ENCODE measurements around the gene SPEG.

The SPEG gene

DNA sequence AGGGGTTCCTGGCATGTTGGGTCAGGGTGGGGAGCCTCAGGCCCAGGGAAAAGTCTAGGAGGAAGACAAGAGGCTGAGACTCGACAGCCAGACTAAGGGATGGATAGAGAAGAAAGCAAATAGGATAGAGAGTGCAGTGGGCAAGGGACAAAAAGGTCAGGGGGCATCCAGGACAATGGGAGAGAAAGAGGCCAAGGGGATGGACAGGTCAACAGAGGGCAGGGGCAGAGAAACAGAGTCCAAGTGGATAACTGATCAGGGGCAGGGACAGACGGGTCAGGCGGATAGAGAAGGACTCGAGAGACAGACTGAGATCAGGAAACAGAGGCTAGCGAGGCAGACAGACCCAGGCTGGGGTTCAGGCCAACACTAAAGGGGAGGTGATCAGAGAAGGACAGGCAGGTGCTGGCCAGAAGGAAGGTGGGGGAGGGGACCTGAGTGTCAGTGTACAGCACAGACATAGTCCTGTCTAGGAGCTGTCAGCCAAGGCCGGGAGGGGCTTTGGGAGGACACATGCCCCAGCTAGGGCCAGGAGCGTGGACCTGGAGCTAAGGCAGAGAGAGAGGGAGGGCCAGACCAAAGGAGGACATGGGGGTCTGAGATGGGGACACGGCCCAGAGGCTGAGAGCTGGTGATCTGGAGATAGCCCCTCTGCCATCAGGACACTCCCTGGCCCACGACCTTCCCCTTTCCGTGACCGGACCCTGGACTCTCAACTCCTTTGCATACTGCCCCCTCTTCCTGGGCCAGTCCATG lies 91.9 kb downstream of the SPEG start:
- Histone ChIP-seq H3K9ac (ENCODE audit: low read length) (no peak overlapping the region), H4K20me1 (ENCODE audit: insufficient read depth, low read length) (no peaks in the 10 kb centered on the region), H2AFZ (ENCODE audit: low read length) (no peak overlapping the region), H3K4me3 (ENCODE audit: low read depth, low read length, poor library complexity, severe bottlenecking) (no peak overlapping the region), H3K27me3 (ENCODE audit: insufficient read depth, low read length) (peaks cover 6% of the 10 kb centered on the region; the same call in 1 of the 2 replicates), H3F3A (ENCODE audit: insufficient read depth, low read length) (no peaks in the 10 kb centered on the region), H3K27ac (ENCODE audit: low read depth, low read length, poor library complexity, severe bottlenecking) (no peak overlapping the region), H3K4me2 (ENCODE audit: low read length) (no peak overlapping the region), H3K4me1 (ENCODE audit: insufficient read depth, low read length, severe bottlenecking) (no peaks in the 10 kb centered on the region), H3K9me2 (ENCODE audit: low read depth, low read length) (no peaks in the 10 kb centered on the region), H3K36me3 (ENCODE audit: insufficient read depth, low read length) (no peaks in the 10 kb centered on the region), H3K9me3 (ENCODE audit: low read length) (no peaks in the 10 kb centered on the region), H3K79me2 (ENCODE audit: insufficient read depth, low read length) (no peaks in the 10 kb centered on the region)
- TF ChIP-seq EZH2 (IDR thresholded peaks at IDR 0.05; ENCODE audit: borderline replicate concordance, low read length), result no peak
- TF ChIP-seq CTCF (IDR thresholded peaks at IDR 0.05; ENCODE audit: low read length), result no peak

DNA sequence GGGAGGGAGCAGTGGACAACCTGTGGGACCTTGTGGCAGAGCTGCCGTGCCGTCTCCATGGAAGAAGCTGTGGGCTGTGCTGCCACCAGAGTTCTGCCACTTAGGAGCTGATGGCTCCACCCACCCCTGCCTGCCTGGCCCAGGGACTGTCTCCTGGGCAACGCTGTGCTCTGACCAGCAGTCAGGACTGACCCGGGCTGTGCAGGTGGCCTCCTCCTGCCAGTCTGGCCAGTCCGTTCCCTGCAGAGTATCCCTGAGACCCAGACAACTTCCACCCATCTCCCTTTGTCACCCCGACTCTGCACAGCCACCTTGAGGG lies 92.4 kb downstream of the SPEG start:
- Histone ChIP-seq H2AFZ (ENCODE audit: low read length) (no peak overlapping the region), H3K36me3 (ENCODE audit: insufficient read depth, low read length) (no peaks in the 10 kb centered on the region), H3K9ac (ENCODE audit: low read length) (no peak overlapping the region), H3K9me2 (ENCODE audit: low read depth, low read length) (no peaks in the 10 kb centered on the region), H3K9me3 (ENCODE audit: low read length) (no peaks in the 10 kb centered on the region), H3K27ac (ENCODE audit: low read depth, low read length, poor library complexity, severe bottlenecking) (no peak overlapping the region), H4K20me1 (ENCODE audit: insufficient read depth, low read length) (no peaks in the 10 kb centered on the region), H3K4me3 (ENCODE audit: low read depth, low read length, poor library complexity, severe bottlenecking) (no peak overlapping the region), H3K79me2 (ENCODE audit: insufficient read depth, low read length) (no peaks in the 10 kb centered on the region), H3K4me1 (ENCODE audit: insufficient read depth, low read length, severe bottlenecking) (no peaks in the 10 kb centered on the region), H3K27me3 (ENCODE audit: insufficient read depth, low read length) (peaks cover 6% of the 10 kb centered on the region; the same call in 1 of the 2 replicates), H3F3A (ENCODE audit: insufficient read depth, low read length) (no peaks in the 10 kb centered on the region), H3K4me2 (ENCODE audit: low read length) (no peak overlapping the region)
- TF ChIP-seq CTCF (IDR thresholded peaks at IDR 0.05; ENCODE audit: low read length) (no peak), EZH2 (IDR thresholded peaks at IDR 0.05; ENCODE audit: borderline replicate concordance, low read length) (no peak)

GRCh38 chr2:219527472-219527871 lies 92.8 kb downstream of the SPEG start:
- Histone ChIP-seq H3K9me2 (ENCODE audit: low read depth, low read length) (no peaks in the 10 kb centered on the region), H2AFZ (ENCODE audit: low read length) (no peak overlapping the region), H4K20me1 (ENCODE audit: insufficient read depth, low read length) (no peaks in the 10 kb centered on the region), H3K4me2 (ENCODE audit: low read length) (no peak overlapping the region), H3K27me3 (ENCODE audit: insufficient read depth, low read length) (peaks cover 6% of the 10 kb centered on the region; the same call in 1 of the 2 replicates), H3K4me3 (ENCODE audit: low read depth, low read length, poor library complexity, severe bottlenecking) (no peak overlapping the region), H3K36me3 (ENCODE audit: insufficient read depth, low read length) (no peaks in the 10 kb centered on the region), H3K4me1 (ENCODE audit: insufficient read depth, low read length, severe bottlenecking) (no peaks in the 10 kb centered on the region), H3K27ac (ENCODE audit: low read depth, low read length, poor library complexity, severe bottlenecking) (no peak overlapping the region), H3K9ac (ENCODE audit: low read length) (no peak overlapping the region), H3K79me2 (ENCODE audit: insufficient read depth, low read length) (no peaks in the 10 kb centered on the region), H3F3A (ENCODE audit: insufficient read depth, low read length) (no peaks in the 10 kb centered on the region), H3K9me3 (ENCODE audit: low read length) (no peaks in the 10 kb centered on the region)
- TF ChIP-seq EZH2 (IDR thresholded peaks at IDR 0.05; ENCODE audit: borderline replicate concordance, low read length), result no peak
- no peak for TF ChIP-seq CTCF (IDR thresholded peaks at IDR 0.05; ENCODE audit: low read length)

All from OCI-LY1 (cell line).